A549 (cell line): ENCODE results near the gene FBXO10. TPM values are rescaled to one million over a fixed set of nuclear protein-coding genes. Genes with fewer than 3 reads are reported as not detected.

ENCODE experiments used
- ATAC-seq, 2 experiments: fragments of 200-7000 bp in 1 of 2; fragments of >200 bp in 1 of 2; cut with Nextera tagmentation in 1 of 2; cut with Tn5 transposase in 1 of 2; 3 replicates each; pipeline versions ENCODE4 v1.8.0 to v1.9.1; 2018 to 2020; ENCODE audit warnings: mild to moderate bottlenecking in 1 of 2, moderate library complexity in 1 of 2
- CTCF ChIA-PET: fragments of 300-600 bp; sonication (Branson Sonifier 250); formaldehyde crosslinking; extraction: SDS; loops from one replicate; lab custom pipeline; 2021; ENCODE audit warnings: antibody characterized with exemption, inconsistent platforms; lab: Yijun Ruan, JAX
- POLR2A ChIA-PET: fragments of 350-600 bp; formaldehyde crosslinking; extraction: SDS; loops from one replicate; lab custom pipeline; 2021; ENCODE audit warnings: antibody characterized with exemption, inconsistent platforms; lab: Yijun Ruan, JAX
- DNase-seq, 2 experiments: peaks; one replicate each; pipeline versions ENCODE4 v3.0.0 to v3.0.0-alpha.2; 2011 to 2016; ENCODE audit warnings: low read depth in 1 of 2, low spot score in 1 of 2
- FAIRE-seq: peaks from 2 replicates; lab custom pipeline; 2011; peaks lifted over from hg19 to GRCh38; lab: Jason Lieb, UNC
- H3K27ac ChIP-seq, 2 experiments: fragments of >200 bp; sonication (Bioruptor Twin); formaldehyde crosslinking; 3 replicates each; pipeline ENCODE4 v1.5.1; 2016 to 2017
- H3K4me1 ChIP-seq: fragments of >200 bp; sonication (Bioruptor Twin); formaldehyde crosslinking; 3 replicates; pipeline ENCODE4 v1.6.1; 2016
- H3K4me2 ChIP-seq: fragments of >200 bp; sonication (Bioruptor Twin); formaldehyde crosslinking; 3 replicates; pipeline ENCODE4 v1.6.1; 2016
- H3K4me3 ChIP-seq: fragments of >200 bp; sonication (Bioruptor Twin); formaldehyde crosslinking; 3 replicates; pipeline ENCODE4 v1.5.1; 2016
- H3K9me3 ChIP-seq: fragments of >200 bp; sonication (Bioruptor Twin); formaldehyde crosslinking; 3 replicates; pipeline ENCODE4 v1.6.1; 2016
- BHLHE40 ChIP-seq: IDR thresholded peaks from 2 replicates; pipeline ENCODE4 v1.6.1; 2012; ENCODE audit warnings: low read depth, low read length, inconsistent platforms
- CBX2 ChIP-seq: fragments of 200-600 bp; sonication (generic); IDR thresholded peaks from 2 replicates; pipeline ENCODE4 v1.6.1; 2016; ENCODE audit warnings: low read depth, mild to moderate bottlenecking, borderline replicate concordance
- CBX8 ChIP-seq: fragments of 200-600 bp; sonication (generic); IDR thresholded peaks from 2 replicates; pipeline ENCODE4 v1.6.1; 2016
- CEBPB ChIP-seq, 2 experiments: fragments of >200 bp in 1 of 2; sonication (Bioruptor Twin) in 1 of 2; formaldehyde crosslinking in 1 of 2; IDR thresholded peaks; 2 replicates each; pipeline ENCODE4 v1.6.1; 2012 to 2016
- EHF ChIP-seq: fragments of 250-450 bp; sonication (Bioruptor Pico); IDR thresholded peaks from 2 replicates; pipeline ENCODE4 v1.5.0; 2020; ENCODE audit warnings: mild to moderate bottlenecking
- EP300 ChIP-seq, 2 experiments: fragments of >200 bp; sonication (Bioruptor Twin); formaldehyde crosslinking; IDR thresholded peaks; 2 replicates in 1 of 2; 3 replicates in 1 of 2; pipeline ENCODE4 v1.6.1; 2016 to 2017
- FOXS1 ChIP-seq: fragments of 250-450 bp; sonication (Bioruptor Pico); IDR thresholded peaks from 2 replicates; pipeline ENCODE4 v1.5.0; 2020; ENCODE audit warnings: mild to moderate bottlenecking, moderate library complexity
- GATA3 ChIP-seq: IDR thresholded peaks from 2 replicates; pipeline ENCODE4 v1.6.1; 2012; ENCODE audit warnings: borderline replicate concordance
- HES2 ChIP-seq: fragments of >200 bp; sonication (Bioruptor Twin); formaldehyde crosslinking; IDR thresholded peaks from 2 replicates; pipeline ENCODE4 v1.6.1; 2016
- HOXB5 ChIP-seq: fragments of 250-450 bp; sonication (Bioruptor Pico); IDR thresholded peaks from 2 replicates; pipeline ENCODE4 v1.5.0; 2020; ENCODE audit warnings: mild to moderate bottlenecking, moderate library complexity
- JUN ChIP-seq, 2 experiments: fragments of >200 bp; sonication (Bioruptor Twin); formaldehyde crosslinking; IDR thresholded peaks; 2 replicates in 1 of 2; 3 replicates in 1 of 2; pipeline ENCODE4 v1.6.1; 2016 to 2017
- JUNB ChIP-seq: fragments of >200 bp; sonication (Bioruptor Twin); formaldehyde crosslinking; IDR thresholded peaks from 2 replicates; pipeline ENCODE4 v1.6.1; 2016
- KDM1A ChIP-seq: fragments of 200-600 bp; sonication (generic); IDR thresholded peaks from 2 replicates; pipeline ENCODE4 v1.6.1; 2016; ENCODE audit warnings: low read depth, mild to moderate bottlenecking
- KDM5A ChIP-seq: fragments of 200-600 bp; sonication (generic); IDR thresholded peaks from 2 replicates; pipeline ENCODE4 v1.6.1; 2016; ENCODE audit warnings: antibody characterized with exemption, mild to moderate bottlenecking
- NPAS2 ChIP-seq: fragments of 250-450 bp; sonication (Bioruptor Pico); IDR thresholded peaks from 2 replicates; pipeline ENCODE4 v1.8.0; 2022; ENCODE audit warnings: mild to moderate bottlenecking, moderate library complexity, borderline replicate concordance
- PHF8 ChIP-seq: fragments of 200-600 bp; sonication (generic); IDR thresholded peaks from 2 replicates; pipeline ENCODE4 v1.6.1; 2016; ENCODE audit warnings: low read depth, mild to moderate bottlenecking, antibody characterized with exemption, moderate library complexity, borderline replicate concordance
- POLR2AphosphoS2 ChIP-seq: conservative IDR thresholded peaks from 2 replicates; pipeline ENCODE4 v1.6.1; 2012; ENCODE audit warnings: low read length, improper control_type of control experiment, inconsistent platforms
- RARB ChIP-seq: fragments of 250-450 bp; sonication (Bioruptor Pico); IDR thresholded peaks from 2 replicates; pipeline ENCODE4 v1.8.0; 2021; ENCODE audit warnings: mild to moderate bottlenecking, moderate library complexity
- RFX5 ChIP-seq: fragments of 450-650 bp; IDR thresholded peaks from 2 replicates; pipeline ENCODE4 v1.7.1; 2014; ENCODE audit warnings: antibody characterized with exemption, mild to moderate bottlenecking, moderate library complexity
- SREBF2 ChIP-seq: fragments of 450-650 bp; IDR thresholded peaks from 2 replicates; pipeline ENCODE4 v1.6.1; 2014; ENCODE audit warnings: mild to moderate bottlenecking, moderate library complexity
- TFCP2L1 ChIP-seq: fragments of 250-450 bp; sonication (Bioruptor Pico); IDR thresholded peaks from 2 replicates; pipeline ENCODE4 v1.5.0; 2021; ENCODE audit warnings: mild to moderate bottlenecking
- TP53 ChIP-seq: fragments of 250-450 bp; sonication (Bioruptor Pico); IDR thresholded peaks from 2 replicates; pipeline ENCODE4 v1.5.0; 2021; ENCODE audit warnings: mild to moderate bottlenecking, moderate library complexity
- ZC3H11A ChIP-seq: fragments of 450-650 bp; IDR thresholded peaks from 2 replicates; pipeline ENCODE4 v1.6.1; 2014; ENCODE audit warnings: antibody characterized with exemption, mild to moderate bottlenecking
- ZFP36 ChIP-seq: fragments of 450-650 bp; IDR thresholded peaks from 2 replicates; pipeline ENCODE4 v1.6.1; 2014; ENCODE audit warnings: borderline replicate concordance; ENCODE audit not compliant: partially characterized antibody
- ZNF302 ChIP-seq: fragments of 250-450 bp; sonication (Bioruptor Pico); IDR thresholded peaks from 2 replicates; pipeline ENCODE4 v1.9.0; 2021; ENCODE audit warnings: inconsistent platforms, mild to moderate bottlenecking, moderate library complexity
- ZSCAN20 ChIP-seq: fragments of 250-450 bp; sonication (Bioruptor Pico); IDR thresholded peaks from 2 replicates; pipeline ENCODE4 v1.8.0; 2022; ENCODE audit warnings: mild to moderate bottlenecking, moderate library complexity
- whole genome bisulfite sequencing: methylation state at CpG from one replicate; pipeline ENCODE4 v1.1.6; 2017; ENCODE audit errors: missing lambda C conversion rate; 5-methylcytosine and 5-hydroxymethylcytosine counted together
- polyA plus RNA-seq, 4 experiments: library from polyadenylated mRNA; depleted of rRNA in 3 of 4; stranded (reverse); fragments of >200 nt; fragmentation: RNase III in 1 of 4; extraction: RNeasy Plus Mini Kit Qiagen cat#74134 plus additional on column Dnase treatment in 1 of 4; gene quantifications; 2 replicates in 3 of 4; 3 replicates in 1 of 4; pipeline ENCODE4 v1.2.3, GENCODE V29; 2011 to 2017
- TF ChIP-seq, protein P1 (sequence below): fragments of 250-450 bp; sonication (Bioruptor Pico); IDR thresholded peaks from 2 replicates; pipeline ENCODE4 v1.5.0; 2021; ENCODE audit warnings: mild to moderate bottlenecking, moderate library complexity, borderline replicate concordance

Gene FBXO10
- polyA plus RNA-seq, 2 of the 4 experiments (the other 2 are of a cell fraction) = 5.0 to 5.3 TPM

- FAIRE-seq = no peak
- H3K27ac ChIP-seq = no peak overlapping the region
- H3K4me1 ChIP-seq = no peaks in the 10 kb centered on the region
- H3K9me3 ChIP-seq = no peaks in the 10 kb centered on the region
- TF ChIP-seq HES2 = no peak
- no peak for TF ChIP-seq CBX2
- no peak for TF ChIP-seq CBX8
- TF ChIP-seq PHF8 = no peak
- no peak for TF ChIP-seq KDM1A
- no peak for TF ChIP-seq ZC3H11A
- TF ChIP-seq CEBPB (IDR thresholded peaks at IDR 0.05) = no peak
- TF ChIP-seq ZNF302 (CRISPR knock-in tag) = no peak
- no peak for TF ChIP-seq EP300 (IDR thresholded peaks at IDR 0.05)
- TF ChIP-seq JUN (IDR thresholded peaks at IDR 0.05) = no peak
- TF ChIP-seq ZFP36 = no peak
- no peak for TF ChIP-seq GATA3
- TF ChIP-seq TP53 = no peak
- TF ChIP-seq TFCP2L1 (CRISPR knock-in tag) = no peak
- TF ChIP-seq HOXB5 (CRISPR knock-in tag) = no peak
- TF ChIP-seq, protein P1, sequence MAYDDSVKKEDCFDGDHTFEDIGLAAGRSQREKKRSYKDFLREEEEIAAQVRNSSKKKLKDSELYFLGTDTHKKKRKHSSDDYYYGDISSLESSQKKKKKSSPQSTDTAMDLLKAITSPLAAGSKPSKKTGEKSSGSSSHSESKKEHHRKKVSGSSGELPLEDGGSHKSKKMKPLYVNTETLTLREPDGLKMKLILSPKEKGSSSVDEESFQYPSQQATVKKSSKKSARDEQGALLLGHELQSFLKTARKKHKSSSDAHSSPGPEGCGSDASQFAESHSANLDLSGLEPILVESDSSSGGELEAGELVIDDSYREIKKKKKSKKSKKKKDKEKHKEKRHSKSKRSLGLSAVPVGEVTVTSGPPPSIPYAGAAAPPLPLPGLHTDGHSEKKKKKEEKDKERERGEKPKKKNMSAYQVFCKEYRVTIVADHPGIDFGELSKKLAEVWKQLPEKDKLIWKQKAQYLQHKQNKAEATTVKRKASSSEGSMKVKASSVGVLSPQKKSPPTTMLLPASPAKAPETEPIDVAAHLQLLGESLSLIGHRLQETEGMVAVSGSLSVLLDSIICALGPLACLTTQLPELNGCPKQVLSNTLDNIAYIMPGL (CRISPR knock-in tag) = no peak
- no peak for TF ChIP-seq BHLHE40
- no peak for TF ChIP-seq EHF
- no peak for TF ChIP-seq RARB (CRISPR knock-in tag)
- CTCF ChIA-PET = interaction anchor here (1.3 kb wide), 1 partner anchor 29 kb away, joined by 3 read pairs; the partner anchor contains the start of gene FRMPD1
- H3K4me2 ChIP-seq = no peak overlapping the region
- 65% methylated on average over 9 of the region's 9 CpGs for WGBS
- no peak for DNase-seq
- no peak for ATAC-seq
- no peak overlapping the region for H3K4me3 ChIP-seq
- POLR2A ChIA-PET = no interaction called here
Measured at GRCh38 chr9:37621273-37622121, 45.3 kb upstream of the FBXO10 start.

- Histone ChIP-seq H3K4me3 (no peak overlapping the region), H3K27ac (no peak overlapping the region), H3K4me2 (no peak overlapping the region), H3K9me3 (no peaks in the 10 kb centered on the region), H3K4me1 (no peaks in the 10 kb centered on the region)
- DNase-seq (no peak), ATAC-seq (no peak), FAIRE-seq (no peak)
- ChIA-PET CTCF (interaction anchor here (0.6 kb wide), 1 partner anchor 14 kb away, joined by 3 read pairs; no protein-coding TSS in a partner anchor), POLR2A (no interaction called here)
- 75% methylated on average over 1 of the region's 1 CpG for WGBS
- TF ChIP-seq FOXS1 (no peak), ZSCAN20 (CRISPR knock-in tag) (no peak), TP53 (no peak), SREBF2 (no peak), HES2 (no peak), RFX5 (no peak), KDM5A (no peak), POLR2AphosphoS2 (no peak), EHF (no peak), JUNB (no peak), NPAS2 (no peak)
- TF ChIP-seq, protein P1 (CRISPR knock-in tag) = no peak
Measured at GRCh38 chr9:37620396-37620795, 44.2 kb upstream of the FBXO10 start.
